Measurements from ENCODE around the gene HIVEP2.

The HIVEP2 gene

GRCh38 chr6:142773324-142773723 lies 171.7 kb downstream of the HIVEP2 start:
- no peak for DNase-seq (ENCODE audit: low read depth in 1 of 2, low spot score in 1 of 2)
- TF ChIP-seq JUND (IDR thresholded peaks at IDR 0.05; ENCODE audit: low read depth): no peak
- in situ Hi-C loops (cut with HindIII; ENCODE audit: low pct_unique_long_range_greater_than_20kb, low sequenced_read_pairs): no loop called here

DNA sequence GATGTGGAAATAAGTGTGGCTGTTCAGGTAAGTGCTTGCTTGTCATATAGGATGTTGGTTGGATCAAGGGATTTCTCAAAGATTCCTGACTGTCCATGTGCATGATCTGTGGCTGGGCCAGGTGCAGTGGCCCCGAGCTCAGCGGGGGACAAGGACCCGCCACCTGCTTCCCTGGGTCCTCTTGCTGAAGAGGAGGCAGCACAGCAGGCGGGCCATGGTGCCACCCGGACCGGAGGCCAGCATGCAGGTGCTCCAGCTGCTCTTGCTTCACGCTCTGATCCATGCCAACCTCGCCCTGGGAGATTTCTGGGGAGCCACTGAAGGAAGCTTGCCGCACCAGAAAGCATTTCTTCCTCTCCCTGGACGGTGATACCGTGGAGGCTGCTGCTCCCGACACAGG lies 173.8 kb downstream of the HIVEP2 start:
- in situ Hi-C loops (cut with HindIII; ENCODE audit: low pct_unique_long_range_greater_than_20kb, low sequenced_read_pairs): no loop called here
- no peak for DNase-seq (ENCODE audit: low read depth in 1 of 2, low spot score in 1 of 2)
- TF ChIP-seq JUND (IDR thresholded peaks at IDR 0.05; ENCODE audit: low read depth): no peak

DNA sequence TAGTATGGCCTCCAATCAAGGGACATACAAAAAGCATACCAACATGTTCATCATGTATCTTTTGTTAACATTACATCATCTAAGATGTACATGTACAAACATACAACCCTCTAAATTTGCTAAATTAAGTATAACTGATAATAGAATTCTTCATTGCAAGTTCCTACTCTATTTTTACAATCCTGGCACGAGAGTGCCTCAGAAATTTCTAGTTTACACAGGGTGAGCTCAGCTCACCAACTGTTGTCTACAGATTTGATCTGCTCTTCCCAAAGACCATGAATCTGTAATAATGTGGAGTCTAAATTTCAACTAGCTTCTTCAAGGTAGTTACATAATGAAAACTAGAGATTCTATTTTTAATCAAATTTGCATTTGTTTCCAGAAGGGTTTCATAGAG lies 179.7 kb downstream of the HIVEP2 start:
- in situ Hi-C loops (cut with HindIII; ENCODE audit: low pct_unique_long_range_greater_than_20kb, low sequenced_read_pairs): no loop called here
- DNase-seq (ENCODE audit: low read depth in 1 of 2, low spot score in 1 of 2): no peak
- TF ChIP-seq JUND (IDR thresholded peaks at IDR 0.05; ENCODE audit: low read depth): no peak

DNA sequence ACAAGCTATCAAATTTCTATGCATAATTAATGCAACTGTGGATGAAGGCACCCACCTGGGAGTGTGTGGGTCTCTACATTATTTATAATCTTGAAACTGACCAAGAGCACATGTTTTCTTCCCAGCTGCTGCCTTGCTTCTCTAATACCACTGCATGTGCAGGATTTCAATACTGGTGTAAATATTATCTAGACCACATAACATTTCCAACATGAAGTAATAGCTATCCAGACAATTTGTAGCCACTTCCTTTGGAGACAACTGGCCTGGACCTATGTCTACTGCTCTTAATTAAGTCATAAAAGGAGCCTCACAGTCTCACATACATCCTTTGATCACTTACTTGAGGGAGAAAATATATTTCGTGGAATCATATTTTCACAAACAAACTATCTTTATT lies 180.7 kb downstream of the HIVEP2 start:
- in situ Hi-C loops (cut with HindIII; ENCODE audit: low pct_unique_long_range_greater_than_20kb, low sequenced_read_pairs): no loop called here
- no peak for DNase-seq (ENCODE audit: low read depth in 1 of 2, low spot score in 1 of 2)
- TF ChIP-seq JUND (IDR thresholded peaks at IDR 0.05; ENCODE audit: low read depth): no peak

DNA sequence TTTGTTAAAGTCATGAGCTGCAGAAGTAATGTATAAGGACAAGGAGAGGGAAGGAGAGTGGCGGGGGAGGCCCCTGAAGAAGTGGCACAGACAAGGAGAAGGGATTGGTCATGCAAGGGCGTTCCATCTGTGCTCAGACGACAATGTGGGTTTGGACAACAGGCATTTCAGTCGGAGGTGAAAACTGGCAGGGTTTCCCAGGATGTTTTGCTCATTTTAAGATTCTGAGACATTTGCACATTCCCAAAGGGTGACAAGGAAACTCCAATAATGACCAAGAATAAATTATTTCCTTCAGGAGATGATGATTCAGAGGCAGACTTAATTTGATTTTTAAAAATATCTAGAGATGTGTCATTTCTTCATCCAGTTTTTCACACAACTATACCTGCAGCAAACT lies 181.8 kb downstream of the HIVEP2 start:
- in situ Hi-C loops (cut with HindIII; ENCODE audit: low pct_unique_long_range_greater_than_20kb, low sequenced_read_pairs): no loop called here
- DNase-seq (ENCODE audit: low read depth in 1 of 2, low spot score in 1 of 2): no peak
- no peak for TF ChIP-seq JUND (IDR thresholded peaks at IDR 0.05; ENCODE audit: low read depth)

- TF ChIP-seq JUND (IDR thresholded peaks at IDR 0.05; ENCODE audit: low read depth): no peak
Observed at GRCh38 chr6:142761756-142762155, 183.2 kb downstream of the HIVEP2 start.

DNA sequence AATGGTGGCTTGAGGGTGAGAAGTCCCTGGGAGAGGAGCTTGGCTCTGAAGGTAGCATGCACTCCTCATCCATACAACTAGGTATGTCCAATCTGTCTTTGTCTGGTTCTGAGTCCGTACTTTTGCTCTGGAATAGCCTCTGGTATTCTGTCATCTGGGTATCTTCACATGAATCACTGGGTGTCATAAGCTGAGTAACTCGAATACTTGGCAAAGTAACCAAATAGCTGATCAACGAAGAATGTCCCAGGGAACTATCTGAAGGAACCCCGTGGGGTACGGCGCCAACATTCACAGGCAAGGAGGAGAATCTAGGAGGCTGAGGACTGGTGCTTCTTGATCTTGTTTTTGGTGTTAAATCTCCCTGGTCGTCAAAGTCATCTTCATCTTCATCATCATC lies 184.8 kb downstream of the HIVEP2 start:
- in situ Hi-C loops (cut with HindIII; ENCODE audit: low pct_unique_long_range_greater_than_20kb, low sequenced_read_pairs): no loop called here
- TF ChIP-seq JUND (IDR thresholded peaks at IDR 0.05; ENCODE audit: low read depth): no peak
- DNase-seq (ENCODE audit: low read depth in 1 of 2, low spot score in 1 of 2): no peak

More at GRCh38 chr6:142761756-142762155, 183.2 kb downstream of the HIVEP2 start:
- in situ Hi-C loops (cut with HindIII; ENCODE audit: low pct_unique_long_range_greater_than_20kb, low sequenced_read_pairs): no loop called here
- DNase-seq (ENCODE audit: low read depth in 1 of 2, low spot score in 1 of 2): no peak

DNA sequence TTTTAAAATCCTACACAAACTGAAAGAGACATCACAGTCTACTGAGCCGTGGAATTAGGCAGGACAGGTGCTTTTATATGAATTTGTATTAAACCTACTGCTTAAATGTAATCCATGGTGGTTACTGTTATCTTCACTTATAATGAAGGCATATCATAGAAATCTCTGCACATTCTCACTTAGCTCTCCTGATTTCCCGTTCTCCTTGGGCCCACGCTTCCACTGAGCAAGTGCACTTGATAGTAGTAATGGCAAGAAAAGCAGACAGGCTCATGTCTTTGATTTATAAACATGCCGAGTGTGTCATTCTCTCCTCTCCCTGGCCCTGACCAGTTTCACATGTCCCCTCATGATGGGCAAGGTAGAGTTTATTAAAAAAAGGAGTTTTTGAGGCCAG lies 186.3 kb downstream of the HIVEP2 start:
- DNase-seq (ENCODE audit: low read depth in 1 of 2, low spot score in 1 of 2): no peak
- in situ Hi-C loops (cut with HindIII; ENCODE audit: low pct_unique_long_range_greater_than_20kb, low sequenced_read_pairs): no loop called here
- TF ChIP-seq JUND (IDR thresholded peaks at IDR 0.05; ENCODE audit: low read depth): no peak

- in situ Hi-C loops (cut with HindIII; ENCODE audit: low pct_unique_long_range_greater_than_20kb, low sequenced_read_pairs): no loop called here
- no peak for DNase-seq (ENCODE audit: low read depth in 1 of 2, low spot score in 1 of 2)
- TF ChIP-seq JUND (IDR thresholded peaks at IDR 0.05; ENCODE audit: low read depth): no peak
Observed at GRCh38 chr6:142757852-142758628, 186.9 kb downstream of the HIVEP2 start.

GRCh38 chr6:142756215-142756630 lies 188.8 kb downstream of the HIVEP2 start:
- peak in 1 of 2 experiments; percentile 28 for DNase-seq (ENCODE audit: low read depth in 1 of 2, low spot score in 1 of 2)
- in situ Hi-C loops (cut with HindIII; ENCODE audit: low pct_unique_long_range_greater_than_20kb, low sequenced_read_pairs): no loop called here
- no peak for TF ChIP-seq JUND (IDR thresholded peaks at IDR 0.05; ENCODE audit: low read depth)

DNA sequence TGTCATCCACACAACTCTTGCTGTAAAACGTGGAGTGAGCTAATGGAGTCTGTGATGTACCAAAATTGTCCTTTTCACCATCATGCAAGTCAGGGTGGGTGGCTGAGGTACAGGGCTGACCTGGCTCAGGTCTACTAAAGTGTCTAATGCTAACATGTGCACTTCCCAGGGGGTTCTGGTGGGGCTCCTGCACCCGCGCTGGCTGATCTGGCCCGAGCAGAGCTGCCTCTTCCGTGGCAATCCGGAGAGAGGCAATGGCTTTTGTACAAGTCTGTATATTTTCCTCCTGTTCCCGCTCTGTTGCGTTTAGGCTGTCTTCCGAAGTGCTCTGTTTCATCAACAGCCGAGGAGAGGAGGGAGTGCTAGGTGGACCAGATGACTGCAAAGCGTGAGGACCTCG lies 191.8 kb downstream of the HIVEP2 start:
- in situ Hi-C loops (cut with HindIII; ENCODE audit: low pct_unique_long_range_greater_than_20kb, low sequenced_read_pairs): no loop called here
- DNase-seq (ENCODE audit: low read depth in 1 of 2, low spot score in 1 of 2): no peak
- no peak for TF ChIP-seq JUND (IDR thresholded peaks at IDR 0.05; ENCODE audit: low read depth)

GRCh38 chr6:142752348-142752747 lies 192.6 kb downstream of the HIVEP2 start:
- TF ChIP-seq JUND (IDR thresholded peaks at IDR 0.05; ENCODE audit: low read depth): no peak
- DNase-seq (ENCODE audit: low read depth in 1 of 2, low spot score in 1 of 2): no peak
- in situ Hi-C loops (cut with HindIII; ENCODE audit: low pct_unique_long_range_greater_than_20kb, low sequenced_read_pairs): no loop called here

- no peak for DNase-seq (ENCODE audit: low read depth in 1 of 2, low spot score in 1 of 2)
- in situ Hi-C loops (cut with HindIII; ENCODE audit: low pct_unique_long_range_greater_than_20kb, low sequenced_read_pairs): no loop called here
- TF ChIP-seq JUND (IDR thresholded peaks at IDR 0.05; ENCODE audit: low read depth): no peak
Observed at GRCh38 chr6:142751452-142751851, 193.5 kb downstream of the HIVEP2 start.

DNA sequence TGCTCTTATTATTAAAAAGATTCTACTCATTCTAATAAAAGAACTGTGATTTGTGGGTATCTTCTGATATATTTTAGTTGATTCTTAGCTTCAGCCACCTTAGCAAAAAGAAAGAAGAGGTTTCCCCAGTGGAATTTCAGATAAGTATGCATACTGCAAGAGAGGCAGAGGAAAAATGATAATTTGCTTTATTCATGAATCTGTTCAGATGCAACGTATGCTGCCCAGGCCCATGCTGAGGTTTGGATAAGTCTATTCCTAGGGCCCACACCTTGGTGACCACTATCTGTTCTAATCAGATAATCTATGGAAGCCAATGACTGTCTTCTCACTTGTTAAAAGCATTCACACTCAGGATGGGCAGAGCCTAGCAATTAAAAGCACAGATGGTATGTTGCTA lies 194.0 kb downstream of the HIVEP2 start:
- in situ Hi-C loops (cut with HindIII; ENCODE audit: low pct_unique_long_range_greater_than_20kb, low sequenced_read_pairs): no loop called here
- no peak for DNase-seq (ENCODE audit: low read depth in 1 of 2, low spot score in 1 of 2)
- TF ChIP-seq JUND (IDR thresholded peaks at IDR 0.05; ENCODE audit: low read depth): no peak
